ENCODE data around the gene CWC27. TPM values are rescaled to one million over a fixed set of nuclear protein-coding genes. Genes with fewer than 3 reads are reported as not detected.
"Not testable (repeated sequence)": the region's sequence is repeated elsewhere in the genome, so short reads cannot be mapped to it uniquely, and the experiment has no call there.

CWC27 gene
- total RNA-seq, 1 donor from 2014 or later = 8.5 TPM

DNA sequence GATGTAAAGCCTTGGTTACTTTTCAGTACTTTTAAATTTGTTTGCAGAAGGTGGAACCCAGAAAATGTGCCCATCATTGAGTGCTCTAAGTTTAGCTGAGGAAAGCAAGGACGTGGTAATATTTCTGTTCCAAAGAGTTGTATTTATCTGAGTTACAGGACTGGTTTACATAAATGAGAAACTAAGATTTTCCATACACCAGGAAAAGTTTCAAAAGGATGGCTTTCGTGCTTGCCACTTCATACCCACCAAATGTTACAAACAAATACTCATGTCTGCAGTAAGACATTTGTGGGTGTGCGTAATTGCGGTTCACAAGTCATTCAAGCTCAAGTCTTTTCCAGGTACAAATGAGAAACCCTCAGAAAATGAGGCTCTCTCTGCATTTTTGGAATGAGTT lies 68.1 kb downstream of the CWC27 start:
- DNase-seq (ENCODE audit: low read depth in 2 of 2) = peak in 1 of 2 donors; percentile 33

- peak; percentile 66 to 77 for DNase-seq (ENCODE audit: low read depth in 2 of 2)
Observed at GRCh38 chr5:64838376-64838775, 69.6 kb downstream of the CWC27 start.

DNA sequence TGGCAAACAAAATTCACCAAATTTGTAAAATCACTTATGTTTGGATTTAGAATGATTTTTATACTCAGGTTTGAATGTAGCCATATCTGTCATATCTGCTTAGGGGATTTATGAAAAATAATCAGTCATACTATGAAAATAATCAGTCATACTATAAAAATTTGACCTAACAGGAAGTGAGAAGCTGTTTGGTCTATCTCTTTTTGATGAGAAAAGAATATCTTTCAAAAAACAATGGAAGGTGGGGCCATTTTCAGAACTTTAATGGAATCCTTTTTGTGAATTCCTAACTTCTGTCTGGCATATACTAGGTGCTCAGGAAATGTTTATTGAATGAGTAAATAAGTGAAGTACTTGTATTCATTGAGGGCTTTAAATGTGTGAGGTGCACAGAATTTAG lies 70.1 kb downstream of the CWC27 start:
- DNase-seq (ENCODE audit: low read depth in 2 of 2) = peak; percentile 60 to 74

- no peak for DNase-seq (ENCODE audit: low read depth in 2 of 2)
Observed at GRCh38 chr5:64839936-64840335, 71.2 kb downstream of the CWC27 start.

GRCh38 chr5:64840958-64841357 lies 72.2 kb downstream of the CWC27 start:
- no peak for DNase-seq (ENCODE audit: low read depth in 2 of 2)

DNA sequence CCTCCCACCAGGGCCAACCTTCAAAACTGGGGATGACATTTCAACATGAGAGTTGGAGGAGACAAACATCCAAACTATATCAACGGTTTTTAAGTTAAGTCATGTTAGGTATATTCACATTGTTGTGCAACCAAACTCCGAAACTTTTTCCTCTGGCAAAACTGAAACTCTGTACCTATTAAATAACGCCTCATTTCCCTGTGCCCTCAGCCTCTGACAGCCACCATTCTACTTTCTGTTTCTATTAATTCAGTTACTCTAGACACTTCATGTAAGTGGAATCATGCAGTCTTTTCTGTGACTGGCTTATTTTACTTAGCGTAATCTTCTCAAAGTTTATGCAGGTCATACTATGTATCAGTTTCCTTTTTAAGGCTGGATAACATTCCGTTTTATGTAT lies 85.0 kb downstream of the CWC27 start:
- DNase-seq (ENCODE audit: low read depth in 2 of 2) = no peak

- DNase-seq (ENCODE audit: low read depth in 2 of 2) = peak in 1 of 2 donors; percentile 26
Observed at GRCh38 chr5:64854855-64855254, 86.1 kb downstream of the CWC27 start.

DNA sequence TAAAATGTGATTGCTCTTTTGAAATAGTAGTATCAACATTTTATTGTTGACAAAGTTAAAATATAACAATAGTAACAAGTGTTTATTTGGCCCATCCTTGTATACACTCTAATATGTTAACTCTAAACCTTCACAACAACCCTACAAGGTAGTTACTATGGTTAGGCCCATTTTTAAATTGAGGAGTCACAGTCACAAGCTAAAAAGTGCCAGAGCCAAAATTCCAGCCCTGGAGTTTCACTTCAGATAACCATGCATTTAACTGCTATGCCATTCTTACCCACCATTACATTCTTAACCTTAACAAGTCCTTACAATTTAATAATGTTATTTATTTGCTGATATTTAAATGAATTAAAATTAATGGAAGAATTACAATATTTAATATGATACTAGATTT lies 91.2 kb downstream of the CWC27 start:
- DNase-seq (ENCODE audit: low read depth in 2 of 2) = no peak

DNA sequence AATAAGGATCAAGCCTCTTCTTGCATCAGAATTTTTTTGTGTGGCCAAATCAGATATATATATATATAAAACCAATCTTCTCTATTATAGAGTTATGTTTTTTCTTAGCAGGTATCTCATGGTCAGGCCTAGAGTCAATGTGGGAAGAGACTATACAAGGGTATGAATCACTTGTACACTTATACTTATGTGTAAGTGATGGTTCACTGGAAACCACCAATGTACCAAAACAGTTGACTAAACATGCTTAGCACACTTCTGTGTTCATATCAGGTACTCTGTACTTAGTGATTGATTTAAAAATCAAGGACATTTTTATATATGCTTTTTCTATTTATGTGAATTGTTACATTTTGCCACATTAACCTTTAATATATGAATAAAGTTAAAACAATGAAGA lies 92.6 kb downstream of the CWC27 start:
- no peak for DNase-seq (ENCODE audit: low read depth in 2 of 2)

GRCh38 chr5:64864171-64864570 lies 95.4 kb downstream of the CWC27 start:
- no peak for DNase-seq (ENCODE audit: low read depth in 2 of 2)

GRCh38 chr5:64865662-64866061 lies 96.9 kb downstream of the CWC27 start:
- DNase-seq (ENCODE audit: low read depth in 2 of 2) = peak in 1 of 2 donors; percentile 37

- peak; percentile 39 to 77 for DNase-seq (ENCODE audit: low read depth in 2 of 2)
Observed at GRCh38 chr5:64869419-64869818, 100.7 kb downstream of the CWC27 start.

DNA sequence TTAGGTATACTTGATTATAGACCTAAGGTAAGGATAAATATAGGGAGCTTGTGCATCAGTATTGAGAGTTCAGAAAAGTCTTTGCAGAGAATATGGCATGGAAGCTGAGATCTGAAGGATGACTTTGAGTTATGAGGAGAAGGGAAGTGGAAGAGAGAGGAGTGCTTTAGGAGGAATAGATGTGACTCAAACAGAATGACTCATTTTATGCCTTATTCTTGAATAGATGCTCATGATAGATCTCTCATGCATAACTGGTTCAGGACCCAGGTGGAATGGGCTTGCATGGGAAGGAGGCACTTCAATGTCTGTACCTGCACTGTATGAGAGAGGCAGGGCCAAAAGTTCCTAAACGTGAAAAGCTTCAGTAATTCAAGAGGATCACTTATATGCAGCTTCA lies 103.3 kb downstream of the CWC27 start:
- no peak for DNase-seq (ENCODE audit: low read depth in 2 of 2)

GRCh38 chr5:64873441-64873840 lies 104.7 kb downstream of the CWC27 start:
- DNase-seq (ENCODE audit: low read depth in 2 of 2) = no peak

- no peak for DNase-seq (ENCODE audit: low read depth in 2 of 2)
Observed at GRCh38 chr5:64874753-64875152, 106.0 kb downstream of the CWC27 start.

GRCh38 chr5:64876203-64876602 lies 107.5 kb downstream of the CWC27 start:
- DNase-seq (ENCODE audit: low read depth in 2 of 2) = no peak

DNA sequence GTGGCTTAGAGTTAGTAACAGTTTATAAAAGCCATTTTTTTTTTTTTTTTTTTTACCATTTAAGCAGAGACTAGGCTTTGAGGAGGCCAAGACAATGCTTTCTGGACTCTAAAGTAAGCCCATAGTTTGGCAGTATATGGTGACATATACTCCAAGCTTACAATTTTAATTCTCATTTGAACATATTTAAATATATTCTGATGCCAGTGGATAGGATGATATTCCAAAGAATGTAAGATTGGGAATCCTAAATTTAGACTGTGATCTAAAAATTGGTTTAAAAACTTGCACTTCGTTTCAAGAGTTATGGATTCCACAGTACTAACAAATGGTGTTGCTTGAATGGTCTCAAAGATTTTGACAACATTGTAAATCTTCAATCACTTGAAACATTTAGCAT lies 112.1 kb downstream of the CWC27 start:
- no peak for DNase-seq (ENCODE audit: low read depth in 2 of 2)

- DNase-seq (ENCODE audit: low read depth in 2 of 2) = no peak
Observed at GRCh38 chr5:64883912-64884311, 115.2 kb downstream of the CWC27 start.

- no peak for DNase-seq (ENCODE audit: low read depth in 2 of 2)
Observed at GRCh38 chr5:64884541-64884940, 115.8 kb downstream of the CWC27 start.

DNA sequence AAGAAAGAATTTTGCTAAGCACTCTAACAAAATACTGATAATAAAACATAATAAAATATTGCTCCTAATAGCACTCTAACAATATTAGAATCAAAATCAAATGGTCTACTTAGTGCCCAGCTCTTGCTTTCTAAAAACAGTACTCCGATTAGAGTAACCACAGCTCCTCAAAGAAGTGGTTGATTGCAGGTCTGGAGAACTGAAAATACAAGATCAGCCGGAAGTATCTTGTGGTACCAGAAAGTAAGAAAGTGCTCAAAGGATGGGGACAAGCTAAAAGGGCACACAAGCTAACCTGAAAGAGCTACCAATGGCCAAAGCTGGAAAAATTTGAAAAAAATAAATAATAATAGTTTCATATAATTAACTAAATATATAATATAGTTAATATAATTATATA lies 119.2 kb downstream of the CWC27 start:
- no peak for DNase-seq (ENCODE audit: low read depth in 2 of 2)

DNA sequence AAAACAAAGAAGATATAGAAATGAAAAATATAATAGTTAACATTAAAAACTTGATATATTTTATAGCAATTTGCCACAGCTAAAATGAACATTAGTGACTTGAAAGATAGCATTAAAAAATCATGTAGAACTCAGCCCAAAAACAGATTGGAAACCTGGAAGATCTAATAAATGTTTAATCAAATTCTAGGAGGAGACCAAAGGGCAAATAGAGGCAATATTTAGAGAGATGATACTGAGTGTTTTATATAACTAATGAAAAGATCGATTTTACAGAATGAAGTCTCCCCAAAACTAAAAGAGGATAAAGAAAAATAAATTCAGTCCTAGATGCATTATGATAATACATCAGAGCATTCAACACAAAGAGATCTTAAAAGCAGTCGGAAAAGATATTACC lies 127.0 kb downstream of the CWC27 start:
- DNase-seq (ENCODE audit: low read depth in 2 of 2) = no peak

DNA sequence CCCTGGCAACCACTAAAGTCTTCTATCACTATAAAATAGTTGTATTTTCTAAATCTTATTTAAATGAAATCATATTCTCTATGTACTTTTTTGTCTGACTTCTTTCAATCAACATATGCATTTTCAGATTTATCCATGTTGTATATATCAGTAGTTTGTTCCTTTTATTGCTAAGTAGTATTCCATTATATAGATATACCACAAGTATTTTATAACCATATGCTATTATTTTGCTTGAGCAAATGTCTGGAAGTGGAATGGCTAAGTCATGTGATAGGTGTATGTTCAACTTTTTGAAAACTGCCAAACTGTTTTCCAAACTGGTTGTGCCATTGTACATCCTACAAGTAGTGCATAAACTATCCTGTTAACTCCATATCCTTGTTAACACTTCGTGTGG lies 131.1 kb downstream of the CWC27 start:
- no peak for DNase-seq (ENCODE audit: low read depth in 2 of 2)

GRCh38 chr5:64900618-64901017 lies 131.9 kb downstream of the CWC27 start:
- DNase-seq (ENCODE audit: low read depth in 2 of 2) = peak in 1 of 2 donors; percentile 19

- DNase-seq (ENCODE audit: low read depth in 2 of 2) = not testable (repeated sequence)
Observed at GRCh38 chr5:64907399-64907798, 138.7 kb downstream of the CWC27 start.

- DNase-seq (ENCODE audit: low read depth in 2 of 2) = no peak
Observed at GRCh38 chr5:64914396-64914795, 145.7 kb downstream of the CWC27 start.
